Esophagus muscularis mucosa (tissue), 4 donors: Measurements from ENCODE around the gene XRCC4. TPM values are rescaled to one million over a fixed set of nuclear protein-coding genes. Genes with fewer than 3 reads are reported as not detected.

Experiments
- DNase-seq: peaks from one replicate; pipeline ENCODE4 v3.0.0-alpha.2; 2017; ENCODE audit errors: extremely low spot score
- H3K27ac ChIP-seq, 4 donors: fragments of 200-600 bp; sonication (generic); replicated peaks in 1 of 4; 1 replicate in 3 of 4; 2 replicates in 1 of 4; pipeline ENCODE4 v1.5.1; 2016 to 2019; ENCODE audit warnings: mild to moderate bottlenecking in 1 of 4
- H3K27me3 ChIP-seq, 4 donors: fragments of 200-600 bp; sonication (generic); one replicate each; pipeline versions ENCODE4 v1.5.1 to v1.6.0; 2016 to 2019
- H3K36me3 ChIP-seq, 4 donors: fragments of 200-600 bp; sonication (generic); one replicate each; pipeline ENCODE4 v1.5.1; 2016 to 2019
- H3K4me1 ChIP-seq, 4 donors: fragments of 200-600 bp; sonication (generic); one replicate each; pipeline ENCODE4 v1.5.1; 2016 to 2019
- H3K4me3 ChIP-seq, 4 donors: fragments of 200-600 bp; sonication (generic); 1 replicate in 2 of 4; 2 replicates in 2 of 4; pipeline ENCODE4 v1.5.1; 2016 to 2019; ENCODE audit warnings: mild to moderate bottlenecking in 4 of 4, moderate library complexity in 1 of 4
- H3K9me3 ChIP-seq, 4 donors: fragments of 200-600 bp; sonication (generic); 1 replicate in 3 of 4; 2 replicates in 1 of 4; pipeline ENCODE4 v1.5.1; 2016 to 2019
- EP300 ChIP-seq: sonication (generic); formaldehyde crosslinking; IDR thresholded peaks from one replicate; pipeline ENCODE4 v1.6.1; 2017; ENCODE audit warnings: antibody characterized with exemption
- POLR2A ChIP-seq: fragments of 450-650 bp; IDR thresholded peaks from one replicate; pipeline ENCODE4 v1.6.1; 2017; ENCODE audit warnings: antibody characterized with exemption, moderate library complexity, mild to moderate bottlenecking, low read depth
- POLR2AphosphoS5 ChIP-seq, 2 donors: sonication (generic); formaldehyde crosslinking; IDR thresholded peaks; one replicate each; pipeline ENCODE4 v1.6.1; 2017; ENCODE audit warnings: antibody characterized with exemption in 2 of 2
- WGBS: methylation state at CpG from one replicate; pipeline ENCODE4 v1.1.5; 2018; 5-methylcytosine and 5-hydroxymethylcytosine counted together
- intact Hi-C: fragments of 100-400 bp; cut with DNase I; formaldehyde crosslinking; loops from one replicate; pipeline ENCODE4 v1.15.1; 2023
- total RNA-seq, 4 donors: library from RNA; depleted of rRNA; stranded (reverse); fragments of >200 nt; gene quantifications; one replicate each; pipeline versions ENCODE4 v1.1.0 to v1.2.1, GENCODE V29; 2016
- TF ChIP-seq, protein P1 (sequence below), 3 experiments: fragments of 200-600 bp in 2 of 3; fragments of 450-650 bp in 1 of 3; sonication (generic) in 2 of 3; IDR thresholded peaks; one replicate each; pipeline ENCODE4 v1.5.1; 2017 to 2019; ENCODE audit warnings: antibody characterized with exemption in 3 of 3, mild to moderate bottlenecking in 2 of 3, moderate library complexity in 1 of 3

Gene XRCC4
- total RNA-seq, 4 donors from 2014 or later = 4.5 to 7.1 (median 5.3) TPM

DNA sequence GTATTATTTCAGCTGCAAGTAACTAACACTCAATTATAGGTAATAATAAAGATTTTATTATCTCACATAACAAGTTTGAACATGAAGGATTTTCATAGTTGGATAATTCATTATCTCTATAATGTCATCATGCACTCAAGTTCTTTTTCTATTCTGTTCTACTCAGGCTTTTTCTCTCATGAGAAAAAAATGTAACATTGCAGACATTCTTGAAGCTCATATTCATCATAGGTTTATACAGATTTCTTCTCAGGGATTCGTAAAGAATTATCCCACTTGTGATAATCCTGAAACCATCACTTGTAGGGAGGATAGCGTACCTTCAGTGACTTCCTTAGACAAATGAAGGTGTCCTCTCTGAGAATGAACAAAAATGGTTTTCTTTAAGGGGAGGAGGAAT, 150.3 kb downstream of the XRCC4 start:
- no peak for TF ChIP-seq EP300
- TF ChIP-seq POLR2A = no peak
- TF ChIP-seq, protein P1, sequence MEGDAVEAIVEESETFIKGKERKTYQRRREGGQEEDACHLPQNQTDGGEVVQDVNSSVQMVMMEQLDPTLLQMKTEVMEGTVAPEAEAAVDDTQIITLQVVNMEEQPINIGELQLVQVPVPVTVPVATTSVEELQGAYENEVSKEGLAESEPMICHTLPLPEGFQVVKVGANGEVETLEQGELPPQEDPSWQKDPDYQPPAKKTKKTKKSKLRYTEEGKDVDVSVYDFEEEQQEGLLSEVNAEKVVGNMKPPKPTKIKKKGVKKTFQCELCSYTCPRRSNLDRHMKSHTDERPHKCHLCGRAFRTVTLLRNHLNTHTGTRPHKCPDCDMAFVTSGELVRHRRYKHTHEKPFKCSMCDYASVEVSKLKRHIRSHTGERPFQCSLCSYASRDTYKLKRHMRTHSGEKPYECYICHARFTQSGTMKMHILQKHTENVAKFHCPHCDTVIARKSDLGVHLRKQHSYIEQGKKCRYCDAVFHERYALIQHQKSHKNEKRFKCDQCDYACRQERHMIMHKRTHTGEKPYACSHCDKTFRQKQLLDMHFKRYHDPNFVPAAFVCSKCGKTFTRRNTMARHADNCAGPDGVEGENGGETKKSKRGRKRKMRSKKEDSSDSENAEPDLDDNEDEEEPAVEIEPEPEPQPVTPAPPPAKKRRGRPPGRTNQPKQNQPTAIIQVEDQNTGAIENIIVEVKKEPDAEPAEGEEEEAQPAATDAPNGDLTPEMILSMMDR (IDR thresholded peaks at IDR 0.05) = no peak
- no peak for TF ChIP-seq POLR2AphosphoS5 (IDR thresholded peaks at IDR 0.05)
- intact Hi-C loops = no loop called here

GRCh38 chr5:83230511-83230910, 153.2 kb downstream of the XRCC4 start:
- intact Hi-C loops = no loop called here
- Histone ChIP-seq H3K4me1 (no peaks in the 10 kb centered on the region), H3K9me3 (no peaks in the 10 kb centered on the region), H3K27ac (no peak overlapping the region), H3K4me3 (no peak overlapping the region), H3K27me3 (no peaks in the 10 kb centered on the region), H3K36me3 (no peaks in the 10 kb centered on the region)
- TF ChIP-seq POLR2A (no peak), EP300 (no peak), POLR2AphosphoS5 (IDR thresholded peaks at IDR 0.05) (no peak)
- TF ChIP-seq, protein P1 (IDR thresholded peaks at IDR 0.05) = no peak
- no peak for DNase-seq

More for the DNA sequence above, 150.3 kb downstream of the XRCC4 start:
- no peak for DNase-seq
- H3K36me3 ChIP-seq = no peaks in the 10 kb centered on the region
- no peaks in the 10 kb centered on the region for H3K27me3 ChIP-seq
- no peak overlapping the region for H3K27ac ChIP-seq
- no peaks in the 10 kb centered on the region for H3K4me1 ChIP-seq
- no peak overlapping the region for H3K4me3 ChIP-seq
- 93% methylated on average over 2 of the region's 2 CpGs for WGBS
- H3K9me3 ChIP-seq = no peaks in the 10 kb centered on the region

DNA sequence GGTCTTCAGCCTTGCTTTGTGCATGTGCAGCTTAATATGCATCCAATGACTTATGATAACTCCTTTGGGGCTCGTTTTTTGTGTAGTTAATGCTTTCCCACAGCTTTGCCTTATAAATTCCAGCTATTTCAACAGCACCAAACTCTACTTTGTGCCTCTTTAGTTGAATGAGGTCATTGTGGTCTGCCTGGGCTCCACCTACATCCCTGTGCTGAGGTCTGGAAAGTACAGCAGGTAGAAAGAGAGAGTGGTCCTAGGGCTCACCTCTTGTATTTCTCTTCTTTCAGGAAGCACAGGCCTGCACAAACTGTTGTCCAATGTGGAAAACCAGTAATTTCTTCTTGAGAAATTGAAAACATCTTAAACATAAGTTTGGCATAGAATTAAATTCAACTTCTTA, 167.2 kb downstream of the XRCC4 start:
- H3K4me1 ChIP-seq = no peaks in the 10 kb centered on the region
- no peak for TF ChIP-seq EP300
- no peak for TF ChIP-seq POLR2A
- TF ChIP-seq POLR2AphosphoS5 (IDR thresholded peaks at IDR 0.05) = no peak
- TF ChIP-seq, protein P1 (IDR thresholded peaks at IDR 0.05) = no peak
- DNase-seq = no peak
- H3K4me3 ChIP-seq = no peak overlapping the region
- no peaks in the 10 kb centered on the region for H3K9me3 ChIP-seq
- H3K36me3 ChIP-seq = no peaks in the 10 kb centered on the region
- H3K27ac ChIP-seq = no peak overlapping the region
- WGBS = 100% methylated on average over 1 of the region's 1 CpG
- no peaks in the 10 kb centered on the region for H3K27me3 ChIP-seq
- intact Hi-C loops = no loop called here

- TF ChIP-seq POLR2AphosphoS5 (IDR thresholded peaks at IDR 0.05) (no peak), EP300 (no peak), POLR2A (no peak)
- TF ChIP-seq, protein P1 (IDR thresholded peaks at IDR 0.05) = no peak
- no peaks in the 10 kb centered on the region for H3K36me3 ChIP-seq
- intact Hi-C loops = no loop called here
- no peak overlapping the region for H3K4me3 ChIP-seq
- no peak for DNase-seq
- 94% methylated on average over 3 of the region's 3 CpGs for WGBS
- no peak overlapping the region for H3K27ac ChIP-seq
- H3K4me1 ChIP-seq = no peaks in the 10 kb centered on the region
- no peaks in the 10 kb centered on the region for H3K27me3 ChIP-seq
- no peaks in the 10 kb centered on the region for H3K9me3 ChIP-seq
These were observed 167.7 kb downstream of the XRCC4 start for GRCh38 chr5:83245037-83245436.

GRCh38 chr5:83246071-83246470, 168.7 kb downstream of the XRCC4 start:
- no peak for TF ChIP-seq EP300
- TF ChIP-seq, protein P1 (IDR thresholded peaks at IDR 0.05) = no peak
- no peak for TF ChIP-seq POLR2AphosphoS5 (IDR thresholded peaks at IDR 0.05)
- no peak for TF ChIP-seq POLR2A

More at GRCh38 chr5:83246071-83246470, 168.7 kb downstream of the XRCC4 start:
- Histone ChIP-seq H3K27me3 (no peaks in the 10 kb centered on the region), H3K27ac (no peak overlapping the region), H3K36me3 (no peaks in the 10 kb centered on the region), H3K9me3 (no peaks in the 10 kb centered on the region), H3K4me1 (no peaks in the 10 kb centered on the region), H3K4me3 (no peak overlapping the region)
- DNase-seq = no peak
- WGBS = 70% methylated on average over 1 of the region's 1 CpG
- intact Hi-C loops = no loop called here
